SK-N-SH (cell line): ENCODE data around the gene SIDT2.

Experiments
- CTCF ChIP-seq: fragments of 200-600 bp; sonication (generic); IDR thresholded peaks from 2 replicates; pipeline ENCODE4 v1.6.1; 2017; ENCODE audit warnings: antibody characterized with exemption, mild to moderate bottlenecking, moderate library complexity
- JUND ChIP-seq: IDR thresholded peaks from 2 replicates; pipeline ENCODE4 v1.4.0; 2012
- NFIC ChIP-seq: IDR thresholded peaks from 2 replicates; pipeline ENCODE4 v1.4.0; 2012; ENCODE audit warnings: borderline replicate concordance
- NRF1 ChIP-seq: IDR thresholded peaks from 2 replicates; pipeline ENCODE4 v1.6.1; 2012; ENCODE audit warnings: low read depth, mild to moderate bottlenecking, low read length
- POLR2AphosphoS5 ChIP-seq: IDR thresholded peaks from 2 replicates; pipeline ENCODE4 v1.6.1; 2012; ENCODE audit warnings: low read depth, low read length
- REST ChIP-seq: IDR thresholded peaks from 2 replicates; pipeline ENCODE4 v1.6.1; 2012; ENCODE audit warnings: mild to moderate bottlenecking, low read depth, low read length, moderate library complexity
- SMC3 ChIP-seq: IDR thresholded peaks from 2 replicates; pipeline ENCODE4 v1.6.1; 2012; ENCODE audit warnings: low read depth, low read length, improper control_type of control experiment

- TF ChIP-seq SMC3 (no peak), REST (no peak), JUND (no peak), POLR2AphosphoS5 (no peak), NRF1 (no peak), NFIC (no peak), CTCF (no peak)
Measured at GRCh38 chr11:117187007-117187406, 8.5 kb downstream of the SIDT2 start.
